ENCODE data around the gene GRWD1. TPM values are rescaled to one million over a fixed set of nuclear protein-coding genes. Genes with fewer than 3 reads are reported as not detected.

GRWD1 gene
- total and polyA plus RNA-seq, 2 of the 4 experiments (the other 2 are of a cell fraction), result 22.0 to 22.5 TPM

DNA sequence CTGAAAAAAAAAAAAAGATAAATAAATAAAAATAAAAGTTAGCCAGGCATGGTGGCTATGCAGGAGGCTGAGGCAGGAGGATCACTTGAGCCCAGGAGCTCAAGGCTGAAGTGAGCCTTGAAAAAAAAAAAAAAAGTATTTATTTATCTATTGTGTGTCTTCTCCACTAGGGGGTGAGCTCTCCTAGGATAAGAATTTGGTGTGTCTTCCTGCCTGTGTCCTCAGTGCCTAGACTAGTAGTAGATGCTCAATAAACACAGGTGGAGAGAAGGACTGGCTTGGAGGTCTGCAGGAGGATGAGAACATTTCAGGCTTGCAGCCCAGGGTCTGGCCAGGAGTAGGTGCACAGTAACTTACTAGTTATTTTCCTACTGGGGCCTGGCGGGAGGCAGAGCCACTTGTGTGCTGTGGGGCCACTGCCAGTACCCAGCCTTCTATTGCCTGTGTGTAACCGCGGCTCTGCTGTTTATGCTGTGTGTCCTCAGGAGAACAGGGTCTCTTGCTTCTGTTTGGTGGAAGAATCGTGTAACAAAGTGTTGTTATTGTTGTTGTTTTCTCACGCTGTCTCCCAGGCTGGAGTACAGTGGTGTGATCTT lies 60.5 kb downstream of the GRWD1 start:
- no peak overlapping the region for H3K56ac ChIP-seq (ENCODE audit: extremely low read depth, insufficient read depth, low read length)

More for the DNA sequence above, 60.5 kb downstream of the GRWD1 start:
- H3K9me1 ChIP-seq (ENCODE audit: insufficient read depth, low read length), result no peaks in the 10 kb centered on the region
- no peak overlapping the region for H3K9ac ChIP-seq (ENCODE audit: low read depth, low read length)
- H3K27me3 ChIP-seq (ENCODE audit: control insufficient read depth, insufficient read depth, low read length), result peaks cover 23% of the 10 kb centered on the region
- no peak overlapping the region for H3K4me2 ChIP-seq (ENCODE audit: low read depth, low read length)
- ChIA-PET POLR2A (ENCODE audit: unreplicated experiment) (no interaction called here), CTCF (interaction anchor here (0.6 to 2.1 kb wide), 6 partner anchors 54 to 408 kb away, joined by 3 to 24 read pairs (median 6); no protein-coding TSS in a partner anchor)
- no peaks in the 10 kb centered on the region for H3K79me1 ChIP-seq (ENCODE audit: low read depth in 1 of 2, low read length in 2 of 2)
- peak; percentile 73 for TF ChIP-seq CTCF (conservative IDR thresholded peaks at IDR 0.05; ENCODE audit: low read depth, low read length)
- no peak for TF ChIP-seq MAZ (IDR thresholded peaks at IDR 0.05; ENCODE audit: borderline replicate concordance, low read depth, low read length)
- no peak for TF ChIP-seq MAFK (IDR thresholded peaks at IDR 0.05; ENCODE audit: low read depth, low read length)
- peak; percentile 90 for TF ChIP-seq SMC3 (IDR thresholded peaks at IDR 0.05; ENCODE audit: low read depth, low read length)
- TF ChIP-seq RAD21 (IDR thresholded peaks at IDR 0.05; ENCODE audit: low read length), result peak; percentile 83
- intact Hi-C loops (cut with micrococcal nuclease) (loop anchor here (1.0 kb wide), 1 partner anchor 78 kb away; no protein-coding TSS in a partner anchor), in situ Hi-C loops (cut with MboI; ENCODE audit: low sequenced_read_pairs) (loop anchor here (5.0 kb wide), 1 partner anchor 76 kb away; no protein-coding TSS in a partner anchor), dilution Hi-C loops (cut with HindIII; ENCODE audit: low sequenced_read_pairs, unreplicated experiment) (no loop called here)
- no peak overlapping the region for H4K5ac ChIP-seq (ENCODE audit: low read depth, low read length)
- H4K8ac ChIP-seq (ENCODE audit: low read depth in 2 of 2, low read length in 2 of 2), result no peak overlapping the region
- H2BK120ac ChIP-seq (ENCODE audit: low read depth, low read length), result no peak overlapping the region
- no peak overlapping the region for H3K23ac ChIP-seq (ENCODE audit: low read depth, low read length)
- no peaks in the 10 kb centered on the region for H3K9me3 ChIP-seq (ENCODE audit: control insufficient read depth, insufficient read depth, low read length)
- H2BK15ac ChIP-seq (ENCODE audit: low read depth, low read length), result no peak overlapping the region
- H4K91ac ChIP-seq (ENCODE audit: insufficient read depth, low read depth, low read length), result no peak overlapping the region
- no peaks in the 10 kb centered on the region for H3K36me3 ChIP-seq (ENCODE audit: control insufficient read depth, insufficient read depth, low read length)
- no peak overlapping the region for H3K4me3 ChIP-seq (ENCODE audit: insufficient read depth, low read depth, low read length)
- no CpG with 5 or more reads among the region's 5 CpGs for WGBS, 2 experiments (ENCODE audit: extremely low coverage in 2 of 2, insufficient read length in 1 of 2)
- H2BK20ac ChIP-seq (ENCODE audit: low read depth, low read length), result no peak overlapping the region
- H2AK9ac ChIP-seq (replicated peaks; ENCODE audit: low read depth, low read length, poor library complexity), result no peak overlapping the region
- H3K4me1 ChIP-seq (ENCODE audit: control insufficient read depth, insufficient read depth, low read length), result peaks cover 3% of the 10 kb centered on the region; the same call in 1 of the 2 replicates
- no peak overlapping the region for H2AK5ac ChIP-seq (ENCODE audit: low read depth, low read length)
- peak; percentile 47 for DNase-seq
- no peak overlapping the region for H2BK5ac ChIP-seq (ENCODE audit: low read depth, low read length, poor library complexity, severe bottlenecking)
- no TSS peak for BruUV-seq (replicated peaks)
- H3K18ac ChIP-seq (ENCODE audit: low read depth, low read length), result no peak overlapping the region
- H2AFZ ChIP-seq (replicated peaks; ENCODE audit: low read length, poor library complexity), result peak overlapping the region; percentile 56
- no peak overlapping the region for H3K27ac ChIP-seq (ENCODE audit: insufficient read depth, low read length)
- ATAC-seq (ENCODE audit: low read depth), result peak; percentile 19; the same call in 1 of the 2 replicates
- no peak overlapping the region for H3K4ac ChIP-seq (ENCODE audit: low read depth, low read length)
- H3K14ac ChIP-seq (replicated peaks; ENCODE audit: low read depth, low read length), result no peak overlapping the region
- no peaks in the 10 kb centered on the region for H4K20me1 ChIP-seq (ENCODE audit: insufficient read depth, low read length)

Other genes with a start within 250 kb of the GRWD1 start
- 11.3 and 12.5 TPM in 2 replicates for gene CARD8, start 190.1 kb upstream of the GRWD1 start, total RNA-seq (2012; rRNA removed)
- gene CARD8, start 190.1 kb upstream of the GRWD1 start, polyA plus RNA-seq (2012; rRNA removed), result 11.8 and 15.5 TPM in 2 replicates
- gene ZNF114, start 175.9 kb upstream of the GRWD1 start, total RNA-seq (2012; rRNA removed), result 0.56 and 1.6 TPM in 2 replicates
- 0.20 and 0.24 TPM in 2 replicates for gene ZNF114, start 175.9 kb upstream of the GRWD1 start, polyA plus RNA-seq (2012; rRNA removed)
- gene EMP3, start 120.4 kb upstream of the GRWD1 start, total RNA-seq (2012; rRNA removed), result 128 and 147 TPM in 2 replicates
- gene EMP3, start 120.4 kb upstream of the GRWD1 start, polyA plus RNA-seq (2012; rRNA removed), result 632 and 675 TPM in 2 replicates
- gene TMEM143, start 82.0 kb upstream of the GRWD1 start, total RNA-seq (2012; rRNA removed), result 1.1 and 1.3 TPM in 2 replicates
- gene TMEM143, start 82.0 kb upstream of the GRWD1 start, polyA plus RNA-seq (2012; rRNA removed), result 7.6 and 8.6 TPM in 2 replicates
- gene SYNGR4, start 81.6 kb upstream of the GRWD1 start, total RNA-seq (2012; rRNA removed), result not detected in 2 replicates
- not detected in 2 replicates for gene SYNGR4, start 81.6 kb upstream of the GRWD1 start, polyA plus RNA-seq (2012; rRNA removed)
- gene KDELR1, start 54.4 kb upstream of the GRWD1 start, total RNA-seq (2012; rRNA removed), result 57.8 and 58.8 TPM in 2 replicates
- gene KDELR1, start 54.4 kb upstream of the GRWD1 start, polyA plus RNA-seq (2012; rRNA removed), result 171 and 180 TPM in 2 replicates
- gene GRIN2D, start 52.3 kb upstream of the GRWD1 start, total RNA-seq (2012; rRNA removed), result under 0.01 TPM in 2 replicates
- gene GRIN2D, start 52.3 kb upstream of the GRWD1 start, polyA plus RNA-seq (2012; rRNA removed), result 0.23 and 0.24 TPM in 2 replicates
- under 0.01 and 0.18 TPM in 2 replicates for gene KCNJ14, start 9.6 kb downstream of the GRWD1 start, total RNA-seq (2012; rRNA removed)
- gene KCNJ14, start 9.6 kb downstream of the GRWD1 start, polyA plus RNA-seq (2012; rRNA removed), result 0.34 and 0.39 TPM in 2 replicates
- 35.8 and 38.3 TPM in 2 replicates for gene CYTH2, start 23.4 kb downstream of the GRWD1 start, total RNA-seq (2012; rRNA removed)
- 56.1 and 62.0 TPM in 2 replicates for gene CYTH2, start 23.4 kb downstream of the GRWD1 start, polyA plus RNA-seq (2012; rRNA removed)
- 0.18 TPM in 1 of 2 replicates, not detected in the other for gene LMTK3, start 65.9 kb downstream of the GRWD1 start, total RNA-seq (2012; rRNA removed)
- gene LMTK3, start 65.9 kb downstream of the GRWD1 start, polyA plus RNA-seq (2012; rRNA removed), result 0.60 and 0.87 TPM in 2 replicates
- gene SULT2B1, start 106.2 kb downstream of the GRWD1 start, total RNA-seq (2012; rRNA removed), result not detected in 2 replicates
- 0.09 TPM in 1 of 2 replicates, not detected in the other for gene SULT2B1, start 106.2 kb downstream of the GRWD1 start, polyA plus RNA-seq (2012; rRNA removed)
- not detected in 2 replicates for gene SPACA4, start 160.8 kb downstream of the GRWD1 start, total RNA-seq (2012; rRNA removed)
- not detected in 2 replicates for gene SPACA4, start 160.8 kb downstream of the GRWD1 start, polyA plus RNA-seq (2012; rRNA removed)
- gene FAM83E, start 169.1 kb downstream of the GRWD1 start, total RNA-seq (2012; rRNA removed), result 0.36 and 0.56 TPM in 2 replicates
- 0.05 and 0.17 TPM in 2 replicates for gene FAM83E, start 169.1 kb downstream of the GRWD1 start, polyA plus RNA-seq (2012; rRNA removed)
- gene RPL18, start 173.2 kb downstream of the GRWD1 start, total RNA-seq (2012; rRNA removed), result 1,909 and 2,552 TPM in 2 replicates
- gene RPL18, start 173.2 kb downstream of the GRWD1 start, polyA plus RNA-seq (2012; rRNA removed), result 1,897 and 2,254 TPM in 2 replicates
- 1.6 and 1.7 TPM in 2 replicates for gene SPHK2, start 173.5 kb downstream of the GRWD1 start, total RNA-seq (2012; rRNA removed)
- gene SPHK2, start 173.5 kb downstream of the GRWD1 start, polyA plus RNA-seq (2012; rRNA removed), result 9.9 and 11.9 TPM in 2 replicates
- gene DBP, start 191.4 kb downstream of the GRWD1 start, total RNA-seq (2012; rRNA removed), result 2.5 and 3.6 TPM in 2 replicates
- gene DBP, start 191.4 kb downstream of the GRWD1 start, polyA plus RNA-seq (2012; rRNA removed), result 3.0 and 3.6 TPM in 2 replicates
- 1.3 and 1.7 TPM in 2 replicates for gene CA11, start 200.2 kb downstream of the GRWD1 start, total RNA-seq (2012; rRNA removed)
- 2.7 and 2.9 TPM in 2 replicates for gene CA11, start 200.2 kb downstream of the GRWD1 start, polyA plus RNA-seq (2012; rRNA removed)
- gene NTN5, start 227.0 kb downstream of the GRWD1 start, total RNA-seq (2012; rRNA removed), result not detected in 2 replicates
- gene NTN5, start 227.0 kb downstream of the GRWD1 start, polyA plus RNA-seq (2012; rRNA removed), result 0.11 and 0.19 TPM in 2 replicates
- not detected in 2 replicates for gene FUT2, start 250.0 kb downstream of the GRWD1 start, total RNA-seq (2012; rRNA removed)
- gene FUT2, start 250.0 kb downstream of the GRWD1 start, polyA plus RNA-seq (2012; rRNA removed), result not detected in 2 replicates